Astrocyte (in vitro differentiated cells and primary cell): ENCODE data around the gene ENOX1. TPM values are rescaled to one million over a fixed set of nuclear protein-coding genes. Genes with fewer than 3 reads are reported as not detected.
A peak's percentile ranks its signal among the peaks of the same experiment; 100 is the strongest.

ENCODE experiments used
- DNase-seq: peaks from one replicate; pipeline ENCODE4 v3.0.0-alpha.2; 2010; ENCODE audit warnings: low read depth
- FAIRE-seq: peaks from 2 replicates; lab custom pipeline; 2011; peaks lifted over from hg19 to GRCh38; lab: Jason Lieb, UNC
- H2AFZ ChIP-seq: 2 replicates; pipeline ENCODE4 v1.6.0; 2012; ENCODE audit warnings: low read depth, low read length, inconsistent platforms
- H3K27ac ChIP-seq: 2 replicates; pipeline ENCODE4 v1.5.1; 2011; ENCODE audit warnings: low read depth, low read length, inconsistent platforms
- H3K27me3 ChIP-seq: 2 replicates; pipeline ENCODE4 v1.6.0; 2011; ENCODE audit warnings: low read length, inconsistent platforms; ENCODE audit not compliant: insufficient read depth
- H3K36me3 ChIP-seq: 2 replicates; pipeline ENCODE4 v1.5.1; 2011; ENCODE audit warnings: low read length, inconsistent platforms; ENCODE audit not compliant: insufficient read depth
- H3K4me1 ChIP-seq: 2 replicates; pipeline ENCODE4 v1.5.1; 2011; ENCODE audit warnings: low read length, inconsistent platforms; ENCODE audit not compliant: insufficient read depth
- H3K4me2 ChIP-seq: 2 replicates; pipeline ENCODE4 v1.6.0; 2012; ENCODE audit warnings: low read length, inconsistent platforms
- H3K4me3 ChIP-seq: 2 replicates; pipeline ENCODE4 v1.5.1; 2011; ENCODE audit warnings: low read depth, mild to moderate bottlenecking, low read length, inconsistent platforms; ENCODE audit not compliant: insufficient read depth
- H3K79me2 ChIP-seq: 2 replicates; pipeline ENCODE4 v1.6.0; 2012; ENCODE audit warnings: mild to moderate bottlenecking, low read length, inconsistent platforms; ENCODE audit not compliant: insufficient read depth
- H3K9ac ChIP-seq: 2 replicates; pipeline ENCODE4 v1.6.0; 2012; ENCODE audit warnings: mild to moderate bottlenecking, low read length, inconsistent platforms
- H3K9me3 ChIP-seq: 2 replicates; pipeline ENCODE4 v1.5.1; 2012; ENCODE audit warnings: low read depth, mild to moderate bottlenecking, low read length, inconsistent platforms; ENCODE audit not compliant: insufficient read depth
- H4K20me1 ChIP-seq: 2 replicates; pipeline ENCODE4 v1.6.0; 2012; ENCODE audit warnings: low read length, inconsistent platforms; ENCODE audit not compliant: insufficient read depth
- H3K27ac Mint-ChIP-seq: one replicate; pipeline ENCODE4 v1.8.0; 2021; ENCODE audit warnings: mild to moderate bottlenecking, mixed read lengths; ENCODE audit not compliant: unreplicated experiment
- H3K27me3 Mint-ChIP-seq: one replicate; pipeline ENCODE4 v1.8.0; 2021; ENCODE audit warnings: low read depth, mixed read lengths; ENCODE audit not compliant: unreplicated experiment
- H3K36me3 Mint-ChIP-seq: one replicate; pipeline ENCODE4 v1.8.0; 2021; ENCODE audit warnings: low read depth, mixed read lengths; ENCODE audit not compliant: unreplicated experiment
- H3K4me1 Mint-ChIP-seq: one replicate; pipeline ENCODE4 v1.8.0; 2021; ENCODE audit warnings: low read depth, mixed read lengths; ENCODE audit not compliant: unreplicated experiment
- H3K4me3 Mint-ChIP-seq: one replicate; pipeline ENCODE4 v1.8.0; 2021; ENCODE audit warnings: mild to moderate bottlenecking, moderate library complexity, mixed read lengths; ENCODE audit not compliant: unreplicated experiment
- H3K9me3 Mint-ChIP-seq: one replicate; pipeline ENCODE4 v1.8.0; 2021; ENCODE audit warnings: mild to moderate bottlenecking, mixed read lengths; ENCODE audit not compliant: unreplicated experiment
- CTCF ChIP-seq: IDR thresholded peaks from 2 replicates; pipeline ENCODE4 v1.5.1; 2011; ENCODE audit warnings: low read depth, mild to moderate bottlenecking, inconsistent platforms, low read length, moderate library complexity; ENCODE audit not compliant: insufficient read depth
- EZH2 ChIP-seq: IDR thresholded peaks from 2 replicates; pipeline ENCODE4 v1.6.1; 2012; ENCODE audit warnings: mild to moderate bottlenecking, low read length, inconsistent platforms; ENCODE audit not compliant: insufficient read depth
- total RNA-seq: library from RNA; stranded (reverse); gene quantifications from 2 replicates; pipeline ENCODE4 v1.2.1, GENCODE V29; 2021

The ENOX1 gene
- total RNA-seq, 1 donor from 2014 or later, result 2.3 TPM

GRCh38 chr13:43195551-43195950, 591.2 kb downstream of the ENOX1 start:
- no peaks in the 10 kb centered on the region for H3K79me2 ChIP-seq
- no peak overlapping the region for H3K4me2 ChIP-seq
- no peak overlapping the region for H3K4me3 ChIP-seq
- no peak overlapping the region for H2AFZ ChIP-seq
- no peaks in the 10 kb centered on the region for H3K9me3 ChIP-seq
- FAIRE-seq, result peak; percentile 9
- Mint-ChIP-seq H3K4me3 (no peak overlapping the region), H3K36me3 (peaks cover 3% of the 10 kb centered on the region), H3K9me3 (no peaks in the 10 kb centered on the region), H3K27me3 (peaks cover 33% of the 10 kb centered on the region), H3K4me1 (no peaks in the 10 kb centered on the region), H3K27ac (no peak overlapping the region)
- peaks cover 4% of the 10 kb centered on the region for H3K27me3 ChIP-seq
- H3K4me1 ChIP-seq, result no peaks in the 10 kb centered on the region
- no peak for DNase-seq
- no peaks in the 10 kb centered on the region for H4K20me1 ChIP-seq
- H3K9ac ChIP-seq, result no peak overlapping the region
- H3K36me3 ChIP-seq, result no peaks in the 10 kb centered on the region
- no peak overlapping the region for H3K27ac ChIP-seq
- TF ChIP-seq EZH2 (no peak), CTCF (no peak)

GRCh38 chr13:43195112-43195511, 591.7 kb downstream of the ENOX1 start:
- Histone ChIP-seq H3K4me1 (no peaks in the 10 kb centered on the region), H3K27ac (no peak overlapping the region), H3K36me3 (no peaks in the 10 kb centered on the region), H3K27me3 (peaks cover 4% of the 10 kb centered on the region), H3K4me3 (no peak overlapping the region), H3K9me3 (no peaks in the 10 kb centered on the region), H3K9ac (no peak overlapping the region), H3K79me2 (no peaks in the 10 kb centered on the region), H3K4me2 (no peak overlapping the region), H2AFZ (no peak overlapping the region), H4K20me1 (no peaks in the 10 kb centered on the region)
- H3K27me3 Mint-ChIP-seq, result peaks cover 33% of the 10 kb centered on the region
- H3K4me1 Mint-ChIP-seq, result no peaks in the 10 kb centered on the region
- H3K9me3 Mint-ChIP-seq, result no peaks in the 10 kb centered on the region
- TF ChIP-seq EZH2, result no peak
- no peak for TF ChIP-seq CTCF
- H3K27ac Mint-ChIP-seq, result no peak overlapping the region
- no peak for FAIRE-seq
- DNase-seq, result no peak
- H3K36me3 Mint-ChIP-seq, result peaks cover 3% of the 10 kb centered on the region
- H3K4me3 Mint-ChIP-seq, result no peak overlapping the region

- H4K20me1 ChIP-seq, result no peaks in the 10 kb centered on the region
- H2AFZ ChIP-seq, result no peak overlapping the region
- H3K27me3 ChIP-seq, result peaks cover 4% of the 10 kb centered on the region
- H3K79me2 ChIP-seq, result no peaks in the 10 kb centered on the region
- no peak overlapping the region for H3K9ac ChIP-seq
- FAIRE-seq, result no peak
- no peak overlapping the region for H3K27ac ChIP-seq
- Mint-ChIP-seq H3K9me3 (no peaks in the 10 kb centered on the region), H3K4me3 (no peak overlapping the region), H3K27ac (no peak overlapping the region), H3K4me1 (no peaks in the 10 kb centered on the region), H3K27me3 (peaks cover 38% of the 10 kb centered on the region), H3K36me3 (peaks cover 3% of the 10 kb centered on the region)
- DNase-seq, result no peak
- H3K4me1 ChIP-seq, result no peaks in the 10 kb centered on the region
- H3K9me3 ChIP-seq, result no peaks in the 10 kb centered on the region
- H3K4me3 ChIP-seq, result no peak overlapping the region
- no peaks in the 10 kb centered on the region for H3K36me3 ChIP-seq
- no peak overlapping the region for H3K4me2 ChIP-seq
- TF ChIP-seq EZH2, result no peak
These were observed 592.9 kb downstream of the ENOX1 start for GRCh38 chr13:43193789-43194420.
